Stimulated activated CD8-positive, alpha-beta memory T cell treated with anti-CD3 and anti-CD28 coated beads, Interleukin-12 subunit alpha, Interleukin-12 subunit beta, amount 100 ng/mL, for 24 hours (primary cell): Measurements from ENCODE around the gene ARRB2.
"Not testable (repeated sequence)": the region's sequence is repeated elsewhere in the genome, so short reads cannot be mapped to it uniquely, and the experiment has no call there.

ENCODE experiments used
- DNase-seq: peaks from one replicate; pipeline ENCODE4 v3.0.0-alpha.2; 2020; ENCODE audit errors: extremely low read depth

ARRB2 gene

GRCh38 chr17:4701116-4701515 lies 9.3 kb upstream of the ARRB2 start:
- DNase-seq: no peak

GRCh38 chr17:4703330-4703691 lies 7.1 kb upstream of the ARRB2 start:
- no peak for DNase-seq

GRCh38 chr17:4704574-4704907 lies 5.9 kb upstream of the ARRB2 start:
- not testable (repeated sequence) for DNase-seq

GRCh38 chr17:4704991-4705390 lies 5.4 kb upstream of the ARRB2 start:
- DNase-seq: no peak

- no peak for DNase-seq
These were observed 4.3 kb upstream of the ARRB2 start for GRCh38 chr17:4706121-4706520.

- no peak for DNase-seq
These were observed 2.0 kb upstream of the ARRB2 start for GRCh38 chr17:4708436-4708835.

GRCh38 chr17:4710693-4711634 lies 532 bp downstream of the ARRB2 start:
- no peak for DNase-seq

GRCh38 chr17:4711661-4712181 lies 1.3 kb downstream of the ARRB2 start:
- DNase-seq: no peak

GRCh38 chr17:4712526-4712925 lies 2.1 kb downstream of the ARRB2 start:
- no peak for DNase-seq

- not testable (repeated sequence) for DNase-seq
These were observed 4.1 kb downstream of the ARRB2 start for GRCh38 chr17:4714340-4715062.

GRCh38 chr17:4715063-4715744 lies 4.8 kb downstream of the ARRB2 start:
- DNase-seq: no peak

- no peak for DNase-seq
These were observed 5.6 kb downstream of the ARRB2 start for GRCh38 chr17:4716081-4716480.

GRCh38 chr17:4717791-4718190 lies 7.4 kb downstream of the ARRB2 start:
- DNase-seq: no peak

- no peak for DNase-seq
These were observed 7.8 kb downstream of the ARRB2 start for GRCh38 chr17:4718276-4718675.

- DNase-seq: no peak
These were observed 8.7 kb downstream of the ARRB2 start for GRCh38 chr17:4719146-4719545.

GRCh38 chr17:4719684-4720221 lies 9.3 kb downstream of the ARRB2 start:
- DNase-seq: no peak

- DNase-seq: no peak
These were observed 10.4 kb downstream of the ARRB2 start for GRCh38 chr17:4720787-4721186.

- no peak for DNase-seq
These were observed 11.0 kb downstream of the ARRB2 start for GRCh38 chr17:4721203-4722135.

- no peak for DNase-seq
These were observed 12.3 kb downstream of the ARRB2 start for GRCh38 chr17:4722678-4723240.

- no peak for DNase-seq
These were observed 14.2 kb downstream of the ARRB2 start for GRCh38 chr17:4724650-4725049.
